HG03108 (cell line): Measurements from ENCODE around the gene STPG2.

Source experiments
- ATAC-seq: cut with Tn5 transposase; IDR thresholded peaks from one replicate; pipeline ENCODE4 v1.9.1; 2021; ENCODE audit warnings: moderate library complexity; ENCODE audit not compliant: unreplicated experiment

STPG2 gene

GRCh38 chr4:97836662-97837061 lies 306.6 kb downstream of the STPG2 start:
- ATAC-seq = no peak

GRCh38 chr4:97828646-97829045 lies 314.6 kb downstream of the STPG2 start:
- no peak for ATAC-seq

- no peak for ATAC-seq
Observed at GRCh38 chr4:97819294-97819693, 324.0 kb downstream of the STPG2 start.

GRCh38 chr4:97812768-97813167 lies 330.5 kb downstream of the STPG2 start:
- no peak for ATAC-seq

GRCh38 chr4:97786306-97786920 lies 356.9 kb downstream of the STPG2 start:
- ATAC-seq = no peak

GRCh38 chr4:97778174-97778573 lies 365.1 kb downstream of the STPG2 start:
- no peak for ATAC-seq

- no peak for ATAC-seq
Observed at GRCh38 chr4:97774347-97774989, 368.8 kb downstream of the STPG2 start.

- no peak for ATAC-seq
Observed at GRCh38 chr4:97770222-97770621, 373.1 kb downstream of the STPG2 start.

GRCh38 chr4:97762115-97762512 lies 381.2 kb downstream of the STPG2 start:
- ATAC-seq = no peak

- ATAC-seq = no peak
Observed at GRCh38 chr4:97761445-97762114, 381.7 kb downstream of the STPG2 start.

- no peak for ATAC-seq
Observed at GRCh38 chr4:97759785-97760184, 383.5 kb downstream of the STPG2 start.

GRCh38 chr4:97752599-97752998 lies 390.7 kb downstream of the STPG2 start:
- ATAC-seq = no peak

- no peak for ATAC-seq
Observed at GRCh38 chr4:97747945-97748344, 395.3 kb downstream of the STPG2 start.

GRCh38 chr4:97720869-97721432 lies 422.3 kb downstream of the STPG2 start:
- ATAC-seq = no peak

GRCh38 chr4:97691111-97691605 lies 452.1 kb downstream of the STPG2 start:
- ATAC-seq = no peak

- no peak for ATAC-seq
Observed at GRCh38 chr4:97670703-97671269, 472.5 kb downstream of the STPG2 start.

- no peak for ATAC-seq
Observed at GRCh38 chr4:97665553-97665952, 477.7 kb downstream of the STPG2 start.

- ATAC-seq = no peak
Observed at GRCh38 chr4:97664741-97665140, 478.5 kb downstream of the STPG2 start.

GRCh38 chr4:97662133-97662532 lies 481.1 kb downstream of the STPG2 start:
- ATAC-seq = no peak

- no peak for ATAC-seq
Observed at GRCh38 chr4:97656044-97656720, 487.1 kb downstream of the STPG2 start.

- ATAC-seq = no peak
Observed at GRCh38 chr4:97653701-97654100, 489.6 kb downstream of the STPG2 start.
